CD14-positive monocyte (primary cell): ENCODE measurements around the gene GDA. TPM values are rescaled to one million over a fixed set of nuclear protein-coding genes. Genes with fewer than 3 reads are reported as not detected.

Source experiments
- DNase-seq, 3 donors: peaks; one replicate each; pipeline ENCODE4 v3.0.0-alpha.2; 2011 to 2022
- H2AFZ ChIP-seq: 2 replicates; pipeline ENCODE4 v1.6.0; 2012; ENCODE audit warnings: mild to moderate bottlenecking, low read depth, low read length, inconsistent platforms; ENCODE audit not compliant: insufficient read depth, poor library complexity, severe bottlenecking
- H3K27ac ChIP-seq, 2 donors: 1 replicate in 1 of 2; 2 replicates in 1 of 2; pipeline ENCODE4 v1.5.1; 2012 to 2013; ENCODE audit warnings: low read length in 2 of 2, control low read depth in 1 of 2, inconsistent platforms in 1 of 2, low read depth in 1 of 2, mild to moderate bottlenecking in 1 of 2
- H3K27me3 ChIP-seq, 2 donors: one replicate each; pipeline versions ENCODE4 v1.6.0 to v1.6.1; 2011 to 2013; ENCODE audit warnings: low read length in 2 of 2; ENCODE audit not compliant: control insufficient read depth in 2 of 2, insufficient read depth in 2 of 2
- H3K36me3 ChIP-seq, 2 donors: replicated peaks in 1 of 2; 1 replicate in 1 of 2; 2 replicates in 1 of 2; pipeline versions ENCODE4 v1.5.1 to v1.6.1; 2012 to 2013; ENCODE audit warnings: low read length in 2 of 2, control low read depth in 1 of 2, inconsistent platforms in 1 of 2, mild to moderate bottlenecking in 1 of 2; ENCODE audit not compliant: insufficient read depth in 2 of 2, control insufficient read depth in 1 of 2
- H3K4me1 ChIP-seq, 2 donors: 1 replicate in 1 of 2; 2 replicates in 1 of 2; pipeline versions ENCODE4 v1.5.1 to v1.6.1; 2012 to 2013; ENCODE audit warnings: low read length in 2 of 2, control low read depth in 1 of 2, inconsistent platforms in 1 of 2, mild to moderate bottlenecking in 1 of 2, moderate library complexity in 1 of 2; ENCODE audit not compliant: insufficient read depth in 2 of 2, control insufficient read depth in 1 of 2
- H3K4me2 ChIP-seq: replicated peaks from 2 replicates; pipeline ENCODE3; 2012; ENCODE audit warnings: low read length, moderate library complexity, mild to moderate bottlenecking; ENCODE audit not compliant: poor library complexity, severe bottlenecking; ENCODE audit errors: extremely low read depth
- H3K4me3 ChIP-seq, 3 experiments: fragments of 200-600 bp in 1 of 3; sonication (generic) in 1 of 3; replicated peaks in 1 of 3; 1 replicate in 2 of 3; 2 replicates in 1 of 3; pipeline ENCODE4 v1.5.1; 2011 to 2013; ENCODE audit warnings: low read length in 3 of 3, mild to moderate bottlenecking in 3 of 3, control low read depth in 2 of 3, low read depth in 2 of 3, inconsistent platforms in 1 of 3, moderate library complexity in 1 of 3
- H3K79me2 ChIP-seq: 2 replicates; pipeline ENCODE4 v1.6.0; 2012; ENCODE audit warnings: mild to moderate bottlenecking, control low read depth, inconsistent platforms, low read length, moderate library complexity; ENCODE audit not compliant: insufficient read depth
- H3K9ac ChIP-seq: 2 replicates; pipeline ENCODE4 v1.6.0; 2017; ENCODE audit warnings: low read length, mild to moderate bottlenecking; ENCODE audit not compliant: insufficient read depth, poor library complexity, severe bottlenecking
- H3K9me3 ChIP-seq, 2 donors: replicated peaks in 1 of 2; 1 replicate in 1 of 2; 2 replicates in 1 of 2; pipeline versions ENCODE4 v1.5.1 to v1.6.1; 2012 to 2013; ENCODE audit warnings: low read length in 2 of 2, control low read depth in 1 of 2; ENCODE audit not compliant: control insufficient read depth in 1 of 2, insufficient read depth in 1 of 2
- H4K20me1 ChIP-seq: 2 replicates; pipeline ENCODE4 v1.6.0; 2012; ENCODE audit warnings: mild to moderate bottlenecking, low read length, control low read depth, moderate library complexity; ENCODE audit not compliant: insufficient read depth
- H3K27ac Mint-ChIP-seq, 7 donors: one replicate each; pipeline ENCODE4 v1.8.0; 2020; ENCODE audit warnings: mild to moderate bottlenecking in 7 of 7, mixed read lengths in 7 of 7, moderate library complexity in 6 of 7, inconsistent platforms in 2 of 7
- H3K27me3 Mint-ChIP-seq, 3 donors: one replicate each; pipeline ENCODE4 v1.8.0; 2021 to 2022; ENCODE audit warnings: low read depth in 3 of 3, mild to moderate bottlenecking in 3 of 3, mixed read lengths in 3 of 3, moderate library complexity in 3 of 3, inconsistent platforms in 1 of 3
- H3K36me3 Mint-ChIP-seq, 2 donors: one replicate each; pipeline ENCODE4 v1.8.0; 2020; ENCODE audit warnings: mixed read lengths in 2 of 2, inconsistent platforms in 1 of 2, mild to moderate bottlenecking in 1 of 2
- H3K4me1 Mint-ChIP-seq: one replicate; pipeline ENCODE4 v1.8.0; 2020; ENCODE audit warnings: mild to moderate bottlenecking, mixed read lengths
- H3K4me3 Mint-ChIP-seq, 2 donors: one replicate each; pipeline ENCODE4 v1.8.0; 2020; ENCODE audit warnings: mild to moderate bottlenecking in 2 of 2, mixed read lengths in 2 of 2, moderate library complexity in 1 of 2
- H3K9me3 Mint-ChIP-seq, 7 donors: one replicate each; pipeline ENCODE4 v1.8.0; 2020 to 2022; ENCODE audit warnings: mixed read lengths in 7 of 7, mild to moderate bottlenecking in 6 of 7, moderate library complexity in 6 of 7, inconsistent platforms in 2 of 7
- WGBS: methylation state at CpG from one replicate; pipeline ENCODE4 v1.1.5; 2013; ENCODE audit warnings: missing lambda C conversion rate; ENCODE audit not compliant: insufficient coverage; 5-methylcytosine and 5-hydroxymethylcytosine counted together
- intact Hi-C, 2 donors: fragments of 100-400 bp; cut with micrococcal nuclease; formaldehyde crosslinking; loops; one replicate each; pipeline versions ENCODE4 v1.15.0 to v1.15.1; 2023
- polyA plus RNA-seq, 3 donors: library from polyadenylated mRNA; depleted of rRNA in 1 of 3; unstranded in 2 of 3; stranded (reverse) in 1 of 3; fragments of 300-500 nt in 2 of 3; fragments of >200 nt in 1 of 3; fragmentation: Illumina TruSeq in 2 of 3; gene quantifications; 1 replicate in 2 of 3; 2 replicates in 1 of 3; pipeline ENCODE4 v1.2.3, GENCODE V29; 2012 to 2021
- TF ChIP-seq, protein P1 (sequence below): fragments of 200-600 bp; IDR thresholded peaks from one replicate; pipeline ENCODE4 v1.8.0; 2022; ENCODE audit warnings: antibody characterized with exemption, mild to moderate bottlenecking

GDA gene
- polyA plus RNA-seq, 3 donors: not detected

GRCh38 chr9:72262063-72262462, 112.8 kb downstream of the GDA start:
- intact Hi-C loops: no loop called here
- WGBS: 14% methylated on average over 1 of the region's 2 CpGs
- Mint-ChIP-seq H3K27me3 (peaks cover 2 to 7% (median 3%) of the 10 kb centered on the region in 3 donors), H3K4me1 (peaks cover 3% of the 10 kb centered on the region), H3K27ac (no peak overlapping the region), H3K4me3 (no peak overlapping the region), H3K36me3 (no peaks in the 10 kb centered on the region), H3K9me3 (peaks cover 0 to 9% (median 3%) of the 10 kb centered on the region in 7 donors)
- no peaks in the 10 kb centered on the region for H3K79me2 ChIP-seq
- H3K9ac ChIP-seq: no peak overlapping the region
- TF ChIP-seq, protein P1, sequence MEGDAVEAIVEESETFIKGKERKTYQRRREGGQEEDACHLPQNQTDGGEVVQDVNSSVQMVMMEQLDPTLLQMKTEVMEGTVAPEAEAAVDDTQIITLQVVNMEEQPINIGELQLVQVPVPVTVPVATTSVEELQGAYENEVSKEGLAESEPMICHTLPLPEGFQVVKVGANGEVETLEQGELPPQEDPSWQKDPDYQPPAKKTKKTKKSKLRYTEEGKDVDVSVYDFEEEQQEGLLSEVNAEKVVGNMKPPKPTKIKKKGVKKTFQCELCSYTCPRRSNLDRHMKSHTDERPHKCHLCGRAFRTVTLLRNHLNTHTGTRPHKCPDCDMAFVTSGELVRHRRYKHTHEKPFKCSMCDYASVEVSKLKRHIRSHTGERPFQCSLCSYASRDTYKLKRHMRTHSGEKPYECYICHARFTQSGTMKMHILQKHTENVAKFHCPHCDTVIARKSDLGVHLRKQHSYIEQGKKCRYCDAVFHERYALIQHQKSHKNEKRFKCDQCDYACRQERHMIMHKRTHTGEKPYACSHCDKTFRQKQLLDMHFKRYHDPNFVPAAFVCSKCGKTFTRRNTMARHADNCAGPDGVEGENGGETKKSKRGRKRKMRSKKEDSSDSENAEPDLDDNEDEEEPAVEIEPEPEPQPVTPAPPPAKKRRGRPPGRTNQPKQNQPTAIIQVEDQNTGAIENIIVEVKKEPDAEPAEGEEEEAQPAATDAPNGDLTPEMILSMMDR: no peak
- DNase-seq: no peak
- H3K4me1 ChIP-seq: no peaks in the 10 kb centered on the region
- no peak overlapping the region for H3K4me3 ChIP-seq
- H3K27ac ChIP-seq: no peak overlapping the region
- H4K20me1 ChIP-seq: no peaks in the 10 kb centered on the region
- H3K36me3 ChIP-seq: no peaks in the 10 kb centered on the region
- no peaks in the 10 kb centered on the region for H3K27me3 ChIP-seq
- H2AFZ ChIP-seq: no peak overlapping the region
- no peak overlapping the region for H3K4me2 ChIP-seq
- no peaks in the 10 kb centered on the region for H3K9me3 ChIP-seq

DNA sequence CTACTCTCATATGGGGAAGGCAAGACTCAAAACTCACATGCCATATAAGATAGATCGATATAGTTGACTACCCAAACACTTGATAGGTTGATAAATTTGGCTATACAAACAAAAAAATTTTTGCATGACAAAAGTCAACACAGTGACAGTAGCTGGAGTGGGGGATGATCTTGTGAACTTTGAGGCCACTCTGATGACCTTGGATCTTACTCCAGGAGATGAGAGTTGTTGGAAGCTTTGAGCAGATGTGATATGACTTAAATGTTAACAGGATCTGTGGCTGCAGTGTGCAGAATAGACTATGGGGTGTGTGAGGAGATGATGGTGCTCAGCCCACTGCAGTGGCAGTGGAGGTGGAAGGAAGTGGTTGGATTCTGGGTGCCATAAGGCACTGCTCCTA, 114.3 kb downstream of the GDA start:
- no CpG with 5 or more reads among the region's 1 CpG for WGBS
- no peaks in the 10 kb centered on the region for H3K36me3 ChIP-seq
- no peaks in the 10 kb centered on the region for H3K79me2 ChIP-seq
- H3K27ac Mint-ChIP-seq: no peak overlapping the region
- no peak for DNase-seq
- H3K27me3 Mint-ChIP-seq: peaks cover 0 to 6% (median 0%) of the 10 kb centered on the region in 3 donors
- intact Hi-C loops: no loop called here
- H3K36me3 Mint-ChIP-seq: no peaks in the 10 kb centered on the region
- no peak overlapping the region for H3K4me2 ChIP-seq
- peaks cover 0 to 9% (median 3%) of the 10 kb centered on the region in 7 donors for H3K9me3 Mint-ChIP-seq
- peaks cover 3% of the 10 kb centered on the region for H3K4me1 Mint-ChIP-seq
- H3K4me1 ChIP-seq: no peaks in the 10 kb centered on the region
- H4K20me1 ChIP-seq: no peaks in the 10 kb centered on the region
- H3K4me3 ChIP-seq: no peak overlapping the region
- H3K4me3 Mint-ChIP-seq: no peak overlapping the region
- TF ChIP-seq, protein P1: no peak
- H2AFZ ChIP-seq: no peak overlapping the region
- no peak overlapping the region for H3K27ac ChIP-seq
- H3K9ac ChIP-seq: no peak overlapping the region
- H3K9me3 ChIP-seq: no peaks in the 10 kb centered on the region
- H3K27me3 ChIP-seq: no peaks in the 10 kb centered on the region
